ENCODE results near the gene ENTREP1. TPM values are rescaled to one million over a fixed set of nuclear protein-coding genes. Genes with fewer than 3 reads are reported as not detected.

The ENTREP1 gene
- total RNA-seq, 2 experiments from 2014 or later, result 0.08 to 0.14 TPM

DNA sequence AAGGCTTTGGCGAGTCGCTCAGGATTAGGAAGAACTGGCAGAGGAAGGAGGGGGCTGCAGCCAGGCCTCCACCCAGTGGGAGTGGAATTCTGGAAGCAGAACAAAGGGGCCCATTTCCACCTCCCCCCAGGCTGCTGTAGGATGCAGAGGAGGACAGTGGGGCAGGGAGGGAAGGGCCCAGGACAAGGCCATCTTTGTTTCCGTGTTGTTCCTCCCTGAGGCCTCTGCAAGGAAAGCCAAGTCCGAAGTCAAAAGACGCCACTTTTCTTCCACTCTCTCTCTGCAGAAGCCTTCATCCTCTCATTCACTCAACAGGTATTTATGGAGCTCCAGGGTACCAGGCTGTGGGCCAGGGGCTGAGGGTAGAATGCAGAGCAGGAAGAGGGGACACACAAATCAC is 70.7 kb downstream of the ENTREP1 start:
- ChIA-PET POLR2A (no interaction called here), CTCF (no interaction called here)
- Histone ChIP-seq H3K27ac (ENCODE audit: low read depth in 1 of 2, low read length in 2 of 2) (no peak overlapping the region), H3K9me3 (ENCODE audit: control insufficient read depth in 1 of 2, insufficient read depth in 1 of 2, low read length in 2 of 2) (peaks cover 0 to 3% of the 10 kb centered on the region in 2 experiments), H3K27me3 (ENCODE audit: control insufficient read depth in 1 of 2, insufficient read depth in 2 of 2, low read length in 2 of 2) (peaks cover 0 to 2% of the 10 kb centered on the region in 2 experiments), H3K4me3 (ENCODE audit: low read length) (no peak overlapping the region), H3K4me1 (ENCODE audit: insufficient read depth, low read length) (no peaks in the 10 kb centered on the region), H3K36me3 (ENCODE audit: insufficient read depth, low read length) (no peaks in the 10 kb centered on the region)
- no peak for DNase-seq
- no peaks in the 10 kb centered on the region for H3K36me3 Mint-ChIP-seq (ENCODE audit: low read depth)
- no peaks in the 10 kb centered on the region for H3K4me1 Mint-ChIP-seq (ENCODE audit: low read depth)
- no peak for ATAC-seq (ENCODE audit: poor library complexity)
- intact Hi-C loops (cut with DNase I, micrococcal nuclease), result no loop called here
- no peak overlapping the region for H3K27ac Mint-ChIP-seq
- TF ChIP-seq, protein P1, sequence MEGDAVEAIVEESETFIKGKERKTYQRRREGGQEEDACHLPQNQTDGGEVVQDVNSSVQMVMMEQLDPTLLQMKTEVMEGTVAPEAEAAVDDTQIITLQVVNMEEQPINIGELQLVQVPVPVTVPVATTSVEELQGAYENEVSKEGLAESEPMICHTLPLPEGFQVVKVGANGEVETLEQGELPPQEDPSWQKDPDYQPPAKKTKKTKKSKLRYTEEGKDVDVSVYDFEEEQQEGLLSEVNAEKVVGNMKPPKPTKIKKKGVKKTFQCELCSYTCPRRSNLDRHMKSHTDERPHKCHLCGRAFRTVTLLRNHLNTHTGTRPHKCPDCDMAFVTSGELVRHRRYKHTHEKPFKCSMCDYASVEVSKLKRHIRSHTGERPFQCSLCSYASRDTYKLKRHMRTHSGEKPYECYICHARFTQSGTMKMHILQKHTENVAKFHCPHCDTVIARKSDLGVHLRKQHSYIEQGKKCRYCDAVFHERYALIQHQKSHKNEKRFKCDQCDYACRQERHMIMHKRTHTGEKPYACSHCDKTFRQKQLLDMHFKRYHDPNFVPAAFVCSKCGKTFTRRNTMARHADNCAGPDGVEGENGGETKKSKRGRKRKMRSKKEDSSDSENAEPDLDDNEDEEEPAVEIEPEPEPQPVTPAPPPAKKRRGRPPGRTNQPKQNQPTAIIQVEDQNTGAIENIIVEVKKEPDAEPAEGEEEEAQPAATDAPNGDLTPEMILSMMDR (IDR thresholded peaks at IDR 0.05), result no peak
- no peak overlapping the region for H3K4me3 Mint-ChIP-seq
- no peaks in the 10 kb centered on the region for H3K9me3 Mint-ChIP-seq
- H3K27me3 Mint-ChIP-seq, result peaks cover 21% of the 10 kb centered on the region

DNA sequence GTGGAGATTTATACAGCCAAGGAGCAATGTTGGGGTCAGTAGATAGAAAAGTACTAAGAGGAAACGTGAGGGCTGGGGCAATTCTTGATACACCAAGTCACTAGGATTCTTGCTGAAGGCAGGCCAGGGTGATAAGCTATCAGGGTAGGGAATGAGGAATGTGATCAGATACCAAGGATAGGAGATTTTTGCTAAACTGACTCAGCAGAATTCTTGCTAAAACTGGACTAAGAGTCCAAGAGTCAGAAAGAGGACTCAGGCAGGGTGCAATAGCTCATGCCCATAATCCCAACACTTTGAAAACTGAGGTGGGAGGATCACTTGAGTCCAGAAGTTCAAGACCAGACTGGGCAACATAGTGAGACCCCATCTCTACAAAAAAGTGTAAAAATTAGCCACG is 71.7 kb downstream of the ENTREP1 start:
- H3K9me3 Mint-ChIP-seq, result no peaks in the 10 kb centered on the region
- no peaks in the 10 kb centered on the region for H3K36me3 ChIP-seq (ENCODE audit: insufficient read depth, low read length)
- H3K27me3 Mint-ChIP-seq, result peaks cover 16% of the 10 kb centered on the region
- ChIA-PET CTCF (no interaction called here), POLR2A (no interaction called here)
- H3K4me3 Mint-ChIP-seq, result no peak overlapping the region
- ATAC-seq (ENCODE audit: poor library complexity) (no peak), DNase-seq (no peak)
- TF ChIP-seq, protein P1 (IDR thresholded peaks at IDR 0.05), result no peak
- intact Hi-C loops (cut with DNase I, micrococcal nuclease), result no loop called here
- no peaks in the 10 kb centered on the region for H3K9me3 ChIP-seq (ENCODE audit: control insufficient read depth in 1 of 2, insufficient read depth in 1 of 2, low read length in 2 of 2)
- no peak overlapping the region for H3K4me3 ChIP-seq (ENCODE audit: low read length)
- no peak overlapping the region for H3K27ac ChIP-seq (ENCODE audit: low read depth in 1 of 2, low read length in 2 of 2)
- H3K27me3 ChIP-seq (ENCODE audit: control insufficient read depth in 1 of 2, insufficient read depth in 2 of 2, low read length in 2 of 2), result peaks cover 0 to 2% of the 10 kb centered on the region in 2 experiments
- no peaks in the 10 kb centered on the region for H3K36me3 Mint-ChIP-seq (ENCODE audit: low read depth)
- no peaks in the 10 kb centered on the region for H3K4me1 ChIP-seq (ENCODE audit: insufficient read depth, low read length)
- H3K4me1 Mint-ChIP-seq (ENCODE audit: low read depth), result no peaks in the 10 kb centered on the region
- H3K27ac Mint-ChIP-seq, result no peak overlapping the region

- no peaks in the 10 kb centered on the region for H3K4me1 Mint-ChIP-seq (ENCODE audit: low read depth)
- H3K27ac ChIP-seq (ENCODE audit: low read depth in 1 of 2, low read length in 2 of 2), result no peak overlapping the region
- peaks cover 0 to 2% of the 10 kb centered on the region in 2 experiments for H3K27me3 ChIP-seq (ENCODE audit: control insufficient read depth in 1 of 2, insufficient read depth in 2 of 2, low read length in 2 of 2)
- no peaks in the 10 kb centered on the region for H3K4me1 ChIP-seq (ENCODE audit: insufficient read depth, low read length)
- DNase-seq (no peak), ATAC-seq (ENCODE audit: poor library complexity) (no peak)
- H3K36me3 Mint-ChIP-seq (ENCODE audit: low read depth), result no peaks in the 10 kb centered on the region
- H3K4me3 Mint-ChIP-seq, result no peak overlapping the region
- H3K27ac Mint-ChIP-seq, result no peak overlapping the region
- TF ChIP-seq, protein P1 (IDR thresholded peaks at IDR 0.05), result no peak
- H3K9me3 Mint-ChIP-seq, result no peaks in the 10 kb centered on the region
- no peaks in the 10 kb centered on the region for H3K36me3 ChIP-seq (ENCODE audit: insufficient read depth, low read length)
- intact Hi-C loops (cut with DNase I, micrococcal nuclease), result no loop called here
- no peak overlapping the region for H3K4me3 ChIP-seq (ENCODE audit: low read length)
- H3K27me3 Mint-ChIP-seq, result peaks cover 14% of the 10 kb centered on the region
- ChIA-PET CTCF (no interaction called here), POLR2A (no interaction called here)
- no peaks in the 10 kb centered on the region for H3K9me3 ChIP-seq (ENCODE audit: control insufficient read depth in 1 of 2, insufficient read depth in 1 of 2, low read length in 2 of 2)
Observed at GRCh38 chr9:69397384-69398214, 72.6 kb downstream of the ENTREP1 start.

All from CD4-positive, alpha-beta T cell (primary cell).